ENCODE measurements around the gene ADAMTS8.

ADAMTS8 gene

GRCh38 chr11:130431331-130431773 lies 2.9 kb upstream of the ADAMTS8 start:
- TF ChIP-seq, protein P1, sequence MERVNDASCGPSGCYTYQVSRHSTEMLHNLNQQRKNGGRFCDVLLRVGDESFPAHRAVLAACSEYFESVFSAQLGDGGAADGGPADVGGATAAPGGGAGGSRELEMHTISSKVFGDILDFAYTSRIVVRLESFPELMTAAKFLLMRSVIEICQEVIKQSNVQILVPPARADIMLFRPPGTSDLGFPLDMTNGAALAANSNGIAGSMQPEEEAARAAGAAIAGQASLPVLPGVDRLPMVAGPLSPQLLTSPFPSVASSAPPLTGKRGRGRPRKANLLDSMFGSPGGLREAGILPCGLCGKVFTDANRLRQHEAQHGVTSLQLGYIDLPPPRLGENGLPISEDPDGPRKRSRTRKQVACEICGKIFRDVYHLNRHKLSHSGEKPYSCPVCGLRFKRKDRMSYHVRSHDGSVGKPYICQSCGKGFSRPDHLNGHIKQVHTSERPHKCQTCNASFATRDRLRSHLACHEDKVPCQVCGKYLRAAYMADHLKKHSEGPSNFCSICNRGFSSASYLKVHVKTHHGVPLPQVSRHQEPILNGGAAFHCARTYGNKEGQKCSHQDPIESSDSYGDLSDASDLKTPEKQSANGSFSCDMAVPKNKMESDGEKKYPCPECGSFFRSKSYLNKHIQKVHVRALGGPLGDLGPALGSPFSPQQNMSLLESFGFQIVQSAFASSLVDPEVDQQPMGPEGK (CRISPR knock-in tag; IDR thresholded peaks at IDR 0.05; ENCODE audit: borderline replicate concordance), result no peak
- TF ChIP-seq GLIS3 (CRISPR knock-in tag; IDR thresholded peaks at IDR 0.05) (no peak), SNAI2 (CRISPR knock-in tag; IDR thresholded peaks at IDR 0.05) (no peak), PPARA (CRISPR knock-in tag; IDR thresholded peaks at IDR 0.05; ENCODE audit: borderline replicate concordance) (no peak), ZNF8 (CRISPR knock-in tag; IDR thresholded peaks at IDR 0.05) (no peak), OSR1 (CRISPR knock-in tag; IDR thresholded peaks at IDR 0.05) (no peak), ZFP30 (CRISPR knock-in tag; IDR thresholded peaks at IDR 0.05) (no peak), ARNTL (CRISPR knock-in tag; IDR thresholded peaks at IDR 0.05; ENCODE audit: borderline replicate concordance, low read depth) (no peak), ESRRG (CRISPR knock-in tag; IDR thresholded peaks at IDR 0.05) (no peak), CSDC2 (CRISPR knock-in tag; IDR thresholded peaks at IDR 0.05) (no peak), BACH2 (CRISPR knock-in tag; IDR thresholded peaks at IDR 0.05; ENCODE audit: borderline replicate concordance) (no peak)
- TF ChIP-seq, protein P2, sequence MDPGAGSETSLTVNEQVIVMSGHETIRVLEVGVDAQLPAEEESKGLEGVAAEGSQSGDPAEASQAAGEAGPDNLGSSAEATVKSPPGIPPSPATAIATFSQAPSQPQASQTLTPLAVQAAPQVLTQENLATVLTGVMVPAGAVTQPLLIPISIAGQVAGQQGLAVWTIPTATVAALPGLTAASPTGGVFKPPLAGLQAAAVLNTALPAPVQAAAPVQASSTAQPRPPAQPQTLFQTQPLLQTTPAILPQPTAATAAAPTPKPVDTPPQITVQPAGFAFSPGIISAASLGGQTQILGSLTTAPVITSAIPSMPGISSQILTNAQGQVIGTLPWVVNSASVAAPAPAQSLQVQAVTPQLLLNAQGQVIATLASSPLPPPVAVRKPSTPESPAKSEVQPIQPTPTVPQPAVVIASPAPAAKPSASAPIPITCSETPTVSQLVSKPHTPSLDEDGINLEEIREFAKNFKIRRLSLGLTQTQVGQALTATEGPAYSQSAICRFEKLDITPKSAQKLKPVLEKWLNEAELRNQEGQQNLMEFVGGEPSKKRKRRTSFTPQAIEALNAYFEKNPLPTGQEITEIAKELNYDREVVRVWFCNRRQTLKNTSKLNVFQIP (CRISPR knock-in tag; IDR thresholded peaks at IDR 0.05; ENCODE audit: borderline replicate concordance, low read depth), result no peak
- peak; percentile 67 for ATAC-seq

- ATAC-seq, result no peak
- TF ChIP-seq RARB (CRISPR knock-in tag; IDR thresholded peaks at IDR 0.05), result no peak
- TF ChIP-seq ZNF565 (CRISPR knock-in tag; conservative IDR thresholded peaks at IDR 0.05; ENCODE audit: low read depth), result no peak
- no peak for TF ChIP-seq PPARA (CRISPR knock-in tag; IDR thresholded peaks at IDR 0.05; ENCODE audit: borderline replicate concordance)
- TF ChIP-seq, protein P3, sequence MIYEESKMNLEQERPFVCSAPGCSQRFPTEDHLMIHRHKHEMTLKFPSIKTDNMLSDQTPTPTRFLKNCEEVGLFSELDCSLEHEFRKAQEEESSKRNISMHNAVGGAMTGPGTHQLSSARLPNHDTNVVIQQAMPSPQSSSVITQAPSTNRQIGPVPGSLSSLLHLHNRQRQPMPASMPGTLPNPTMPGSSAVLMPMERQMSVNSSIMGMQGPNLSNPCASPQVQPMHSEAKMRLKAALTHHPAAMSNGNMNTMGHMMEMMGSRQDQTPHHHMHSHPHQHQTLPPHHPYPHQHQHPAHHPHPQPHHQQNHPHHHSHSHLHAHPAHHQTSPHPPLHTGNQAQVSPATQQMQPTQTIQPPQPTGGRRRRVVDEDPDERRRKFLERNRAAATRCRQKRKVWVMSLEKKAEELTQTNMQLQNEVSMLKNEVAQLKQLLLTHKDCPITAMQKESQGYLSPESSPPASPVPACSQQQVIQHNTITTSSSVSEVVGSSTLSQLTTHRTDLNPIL (CRISPR knock-in tag; IDR thresholded peaks at IDR 0.05; ENCODE audit: low read depth), result no peak
- TF ChIP-seq, protein P2 (CRISPR knock-in tag; IDR thresholded peaks at IDR 0.05; ENCODE audit: borderline replicate concordance, low read depth), result no peak
- no peak for TF ChIP-seq ESRRG (CRISPR knock-in tag; IDR thresholded peaks at IDR 0.05)
Observed at GRCh38 chr11:130429983-130430382, 1.6 kb upstream of the ADAMTS8 start.

- ATAC-seq, result no peak
Observed at GRCh38 chr11:130429120-130429681, 792 bp upstream of the ADAMTS8 start.

More at GRCh38 chr11:130429120-130429681, 792 bp upstream of the ADAMTS8 start:
- no peak for TF ChIP-seq ZFP3 (CRISPR knock-in tag; IDR thresholded peaks at IDR 0.05)
- TF ChIP-seq RARB (CRISPR knock-in tag; IDR thresholded peaks at IDR 0.05), result no peak
- TF ChIP-seq, protein P4, sequence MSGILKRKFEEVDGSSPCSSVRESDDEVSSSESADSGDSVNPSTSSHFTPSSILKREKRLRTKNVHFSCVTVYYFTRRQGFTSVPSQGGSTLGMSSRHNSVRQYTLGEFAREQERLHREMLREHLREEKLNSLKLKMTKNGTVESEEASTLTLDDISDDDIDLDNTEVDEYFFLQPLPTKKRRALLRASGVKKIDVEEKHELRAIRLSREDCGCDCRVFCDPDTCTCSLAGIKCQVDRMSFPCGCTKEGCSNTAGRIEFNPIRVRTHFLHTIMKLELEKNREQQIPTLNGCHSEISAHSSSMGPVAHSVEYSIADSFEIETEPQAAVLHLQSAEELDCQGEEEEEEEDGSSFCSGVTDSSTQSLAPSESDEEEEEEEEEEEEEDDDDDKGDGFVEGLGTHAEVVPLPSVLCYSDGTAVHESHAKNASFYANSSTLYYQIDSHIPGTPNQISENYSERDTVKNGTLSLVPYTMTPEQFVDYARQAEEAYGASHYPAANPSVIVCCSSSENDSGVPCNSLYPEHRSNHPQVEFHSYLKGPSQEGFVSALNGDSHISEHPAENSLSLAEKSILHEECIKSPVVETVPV (CRISPR knock-in tag; IDR thresholded peaks at IDR 0.05), result no peak
- no peak for TF ChIP-seq TCF4 (CRISPR knock-in tag; IDR thresholded peaks at IDR 0.05; ENCODE audit: borderline replicate concordance)
- TF ChIP-seq OSR1 (CRISPR knock-in tag; IDR thresholded peaks at IDR 0.05), result no peak
- TF ChIP-seq, protein P3 (CRISPR knock-in tag; IDR thresholded peaks at IDR 0.05; ENCODE audit: low read depth), result no peak
